DMS114 treated with DMSO at 0.1 percent for 48 hours (cell line): ENCODE results near the gene PABPN1L.

Source experiments
- DNase-seq: peaks from one replicate; lab custom pipeline; 2025; ENCODE audit not compliant: unreplicated experiment; lab: John Stamatoyannopoulos, UW

The PABPN1L gene

DNA sequence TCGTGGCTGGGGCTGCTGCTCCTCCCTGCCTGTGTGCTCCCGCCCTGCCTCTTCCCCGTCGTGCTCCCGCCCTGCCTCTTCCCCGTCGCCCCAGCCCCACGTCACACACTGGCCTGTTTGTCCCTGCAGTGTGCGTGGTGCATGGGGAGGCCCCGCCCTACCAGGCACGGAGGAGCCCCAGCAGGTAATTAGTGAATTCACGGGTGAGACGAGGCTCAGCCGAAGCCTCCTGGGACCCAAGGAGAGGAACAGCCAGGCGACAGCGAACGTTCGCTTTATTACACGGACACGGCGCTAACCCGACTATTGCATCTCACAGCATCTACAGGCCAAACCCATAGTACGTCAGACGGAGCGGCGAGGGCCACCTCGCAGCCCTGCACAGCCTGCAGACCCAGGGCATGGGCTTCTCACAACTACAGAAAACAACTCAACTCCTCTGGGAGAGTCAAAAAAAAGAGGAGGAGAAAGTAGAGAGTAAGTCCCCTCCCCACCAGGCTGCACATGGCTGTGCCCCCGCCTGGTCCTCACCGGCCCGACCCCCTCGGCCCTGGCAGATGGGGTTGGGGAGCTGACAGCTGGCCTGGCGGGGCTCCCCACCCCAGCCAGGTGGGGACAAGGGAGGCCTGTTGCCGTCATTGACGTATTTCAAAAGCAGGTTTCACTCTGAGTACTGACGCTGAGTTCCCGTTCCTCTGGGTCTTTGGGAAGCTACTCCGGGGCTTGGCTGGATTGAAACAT, 4.3 kb upstream of the PABPN1L start:
- no peak for DNase-seq

DNA sequence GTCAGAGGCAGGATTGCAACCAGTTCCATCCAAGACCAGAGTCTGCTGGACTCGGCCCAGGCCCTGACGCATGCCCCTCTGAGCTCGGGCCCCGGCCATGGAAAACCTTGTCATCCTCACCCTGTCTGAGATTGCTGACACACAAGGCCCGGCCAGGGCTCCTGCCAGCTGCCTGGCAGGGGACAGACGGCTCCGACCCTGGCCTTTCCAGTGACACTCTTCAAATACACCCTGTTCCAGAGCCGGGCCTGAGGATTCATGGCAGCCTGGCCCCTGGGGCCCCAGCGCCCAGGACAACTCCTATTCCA, 3.2 kb upstream of the PABPN1L start:
- no peak for DNase-seq

DNA sequence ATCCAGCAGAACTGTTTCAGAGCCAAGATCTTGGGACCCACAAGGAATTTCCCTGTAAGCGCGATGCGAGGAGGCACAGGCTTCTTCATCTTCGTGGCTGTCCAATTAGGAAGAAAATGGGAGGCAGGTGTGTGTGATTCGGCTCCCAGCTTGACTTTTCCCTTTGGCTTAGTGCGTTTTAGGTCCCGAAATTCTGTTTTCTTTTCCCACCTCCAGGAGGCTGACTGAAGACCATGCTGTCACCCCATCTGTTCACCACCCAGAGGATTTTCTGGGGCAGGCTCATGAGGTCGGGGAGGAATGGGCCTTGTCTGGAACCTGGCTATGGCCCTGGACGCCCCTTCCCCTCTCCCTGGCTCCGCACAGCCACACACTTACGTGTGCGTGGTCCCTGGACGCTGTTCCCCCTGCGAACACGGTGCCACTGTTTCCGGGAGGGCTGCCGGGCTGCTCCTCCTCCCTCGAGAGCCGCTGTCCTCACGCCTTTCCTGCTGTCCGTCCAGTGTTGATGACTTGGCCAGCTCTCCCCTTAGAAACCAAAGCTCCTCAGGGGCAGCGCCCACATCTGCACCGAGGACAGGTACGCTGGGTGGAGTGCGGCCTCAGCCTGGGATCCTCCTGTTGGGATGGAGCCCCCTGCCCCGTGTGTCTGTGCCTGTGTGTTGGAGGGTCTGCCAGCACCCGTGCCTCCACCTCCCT, 2.7 kb upstream of the PABPN1L start:
- no peak for DNase-seq

- DNase-seq, result no peak
Measured at GRCh38 chr16:88867581-88868246, 1.3 kb upstream of the PABPN1L start.

GRCh38 chr16:88865742-88866141, 718 bp downstream of the PABPN1L start:
- no peak for DNase-seq

DNA sequence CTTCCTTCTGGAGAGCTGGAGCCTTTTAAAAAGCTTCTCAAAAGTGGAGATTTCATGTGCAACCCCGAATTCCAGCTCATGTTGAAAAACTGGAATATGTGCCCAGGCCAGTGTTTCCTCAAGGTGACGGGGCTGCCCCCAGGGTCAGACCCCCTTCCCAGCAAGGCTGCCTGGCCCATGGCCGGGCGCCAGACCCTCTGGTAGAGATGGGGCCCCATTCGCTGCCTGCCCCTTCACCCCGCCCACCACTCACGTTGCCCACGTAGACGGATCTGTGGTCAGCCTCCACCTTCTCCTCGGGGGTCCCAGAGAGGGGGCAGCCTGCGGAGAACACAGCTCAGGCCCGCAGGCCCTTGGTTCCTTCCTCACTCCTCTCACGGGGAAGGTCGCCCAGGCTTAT, 1.1 kb downstream of the PABPN1L start:
- DNase-seq, result no peak

- DNase-seq, result no peak
Measured at GRCh38 chr16:88864521-88864920, 1.9 kb downstream of the PABPN1L start.

DNA sequence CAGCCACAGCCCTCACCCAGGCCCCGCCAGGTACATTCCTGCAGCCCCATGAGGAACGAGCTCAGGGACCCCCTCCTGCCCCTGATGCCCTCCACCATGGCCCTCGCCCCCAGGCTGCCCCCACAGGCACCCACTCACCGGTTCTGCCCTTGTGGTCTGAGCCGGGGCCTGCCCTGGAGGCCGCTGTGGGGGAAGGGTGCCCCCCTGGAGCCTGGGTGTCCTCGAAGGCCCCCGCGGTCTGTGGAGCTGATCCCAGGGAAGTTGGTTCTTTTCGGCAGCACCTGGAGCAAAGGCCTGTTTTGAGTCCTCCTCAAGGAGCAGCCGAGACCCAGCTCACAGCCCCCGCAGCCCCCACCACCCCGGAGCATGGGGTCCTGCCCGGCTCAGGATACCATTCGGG, 2.4 kb downstream of the PABPN1L start:
- no peak for DNase-seq

- DNase-seq, result no peak
Measured at GRCh38 chr16:88863426-88863825, 3.0 kb downstream of the PABPN1L start.

GRCh38 chr16:88862968-88863367, 3.5 kb downstream of the PABPN1L start:
- no peak for DNase-seq

DNA sequence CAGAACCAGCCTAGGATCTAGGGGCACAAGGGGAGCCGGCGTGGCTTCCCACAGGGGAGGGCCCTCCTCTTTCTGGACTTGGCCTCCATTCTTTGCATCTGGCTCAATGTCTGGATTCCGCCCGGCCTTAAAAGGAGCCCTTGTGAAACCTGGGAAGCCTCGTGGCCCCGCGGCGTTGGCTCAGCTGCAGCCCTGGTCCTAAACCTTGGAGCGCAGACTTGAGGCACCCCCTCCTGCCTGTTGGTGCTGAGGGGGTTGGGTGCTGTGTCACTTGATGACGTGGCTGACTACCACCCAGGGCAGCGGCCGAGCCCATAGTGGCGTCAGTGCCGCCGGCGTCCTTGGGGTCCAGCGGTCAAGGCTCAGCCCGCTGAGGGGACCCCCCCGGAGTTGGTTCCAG, 5.1 kb downstream of the PABPN1L start:
- DNase-seq, result no peak

- no peak for DNase-seq
Measured at GRCh38 chr16:88859381-88860091, 6.9 kb downstream of the PABPN1L start.

DNA sequence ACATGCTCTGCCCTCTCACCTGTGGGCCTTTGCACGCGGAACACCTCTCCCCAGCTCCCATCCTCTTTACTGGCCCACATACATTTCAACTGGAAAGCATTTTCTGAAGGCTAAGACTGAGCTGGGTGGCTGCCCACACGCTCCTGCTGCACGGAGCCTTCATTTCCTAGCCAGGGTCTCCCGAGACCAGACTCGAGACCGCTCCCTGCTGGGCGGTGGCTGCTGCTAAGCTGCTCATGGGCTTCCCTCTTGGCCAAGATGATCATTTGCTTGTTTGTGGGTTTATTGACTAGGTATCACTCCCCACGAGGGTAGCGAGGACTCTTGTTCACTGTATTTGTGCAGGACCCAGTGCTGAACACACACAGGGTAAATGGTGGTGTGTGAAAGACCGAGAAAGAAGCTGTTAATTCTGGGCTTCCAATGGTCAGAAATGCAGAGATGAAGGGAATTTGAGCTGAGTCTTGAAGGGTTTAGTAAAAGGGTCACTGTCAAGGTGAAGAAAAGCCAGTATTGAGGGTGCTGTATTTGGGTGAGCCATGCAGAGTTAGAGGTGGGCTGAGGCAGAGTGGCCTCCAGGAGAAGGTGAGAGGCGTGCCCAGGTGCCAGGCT, 8.6 kb downstream of the PABPN1L start:
- DNase-seq, result peak; percentile 31

GRCh38 chr16:88856828-88857727, 9.4 kb downstream of the PABPN1L start, which contains the start of the genes GALNS and TRAPPC2L:
Gene GALNS, minus strand, starts transcription at chr16:88856947. Its CDS starts 70 bp downstream, at chr16:88856877.
Gene TRAPPC2L, plus strand, starts transcription at chr16:88857127. Its CDS starts 24 bp downstream, at chr16:88857151.
- DNase-seq, result peak; percentile 89

GRCh38 chr16:88856122-88856827, 10.2 kb downstream of the PABPN1L start:
- DNase-seq, result no peak

DNA sequence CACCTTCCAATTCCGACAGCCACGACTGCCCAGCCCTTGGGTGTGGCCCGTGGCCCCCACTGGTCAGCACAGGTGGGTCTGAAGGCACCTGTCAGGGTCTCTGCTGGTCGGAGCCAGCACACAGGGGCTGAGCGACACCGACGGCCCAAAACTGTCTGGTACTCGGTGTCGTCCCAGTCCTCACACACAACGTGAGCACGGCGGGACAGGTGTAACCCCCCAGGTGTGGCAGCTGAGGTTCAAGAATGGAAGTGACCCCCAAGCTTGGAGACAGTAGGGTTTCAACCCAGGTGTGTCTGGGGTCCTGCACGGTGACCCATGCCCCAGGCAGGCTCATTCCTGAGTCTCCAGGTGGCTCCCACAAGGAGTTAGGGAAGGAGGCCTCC, 10.7 kb downstream of the PABPN1L start:
- DNase-seq, result no peak

DNA sequence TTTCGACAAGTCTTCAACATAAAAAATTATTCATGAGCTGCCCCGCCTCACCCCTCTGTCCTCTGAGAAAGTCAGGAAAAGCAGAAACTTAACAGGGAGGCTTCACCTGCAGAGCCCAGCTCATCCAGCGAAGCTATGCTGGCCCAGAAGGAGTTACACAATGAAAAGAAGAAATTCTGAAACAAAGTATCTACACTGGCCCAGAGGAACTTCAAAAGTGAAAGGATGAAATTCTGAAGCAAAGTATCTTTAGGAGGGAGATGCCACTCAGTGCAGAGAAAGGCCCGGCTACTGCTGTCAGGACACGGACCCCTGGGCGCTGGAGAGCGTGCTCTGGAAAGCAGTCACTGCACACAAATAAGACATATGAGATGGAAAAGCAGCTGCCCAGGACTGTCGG, 11.3 kb downstream of the PABPN1L start:
- DNase-seq, result no peak

GRCh38 chr16:88854306-88855111, 12.0 kb downstream of the PABPN1L start:
- no peak for DNase-seq
